NCI-H226 (cell line): Measurements from ENCODE around the gene ULK3.

ENCODE experiments used
- DNase-seq: peaks from one replicate; pipeline ENCODE4 v3.0.0-alpha.2; 2015

The ULK3 gene

GRCh38 chr15:74798388-74799254 lies 44.3 kb downstream of the ULK3 start:
- DNase-seq: no peak

DNA sequence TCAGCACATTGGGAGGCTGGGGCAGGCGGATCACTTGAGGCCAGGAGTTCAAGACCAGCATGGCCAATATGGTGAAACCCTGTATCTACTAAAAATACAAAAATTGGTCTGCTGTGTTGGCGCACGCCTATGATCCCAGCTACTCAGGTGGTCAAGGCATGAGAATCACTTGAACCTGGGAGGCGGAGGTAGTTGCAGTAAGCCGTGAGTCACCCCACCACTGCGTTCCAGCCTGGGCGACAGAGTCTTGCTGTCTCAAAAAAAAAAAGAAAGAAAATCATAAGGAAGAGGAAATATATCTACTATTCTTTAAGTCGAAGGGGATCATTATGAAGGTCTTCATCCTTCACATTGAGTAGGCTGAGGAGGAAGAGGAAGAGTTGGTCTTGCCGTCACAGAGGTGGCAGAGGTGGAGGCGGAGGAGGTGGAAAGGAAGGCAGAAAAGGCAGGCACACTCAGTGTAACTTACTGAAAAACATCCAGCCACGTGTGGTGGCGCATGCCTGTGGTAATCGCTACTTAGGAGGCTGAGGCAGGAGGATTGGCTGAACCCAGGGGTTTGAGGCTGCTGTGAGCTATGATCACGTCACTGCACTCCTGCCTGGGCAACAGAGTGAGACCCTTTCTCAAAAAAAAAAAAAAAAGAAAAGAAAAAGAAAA lies 46.9 kb downstream of the ULK3 start:
- no peak for DNase-seq

DNA sequence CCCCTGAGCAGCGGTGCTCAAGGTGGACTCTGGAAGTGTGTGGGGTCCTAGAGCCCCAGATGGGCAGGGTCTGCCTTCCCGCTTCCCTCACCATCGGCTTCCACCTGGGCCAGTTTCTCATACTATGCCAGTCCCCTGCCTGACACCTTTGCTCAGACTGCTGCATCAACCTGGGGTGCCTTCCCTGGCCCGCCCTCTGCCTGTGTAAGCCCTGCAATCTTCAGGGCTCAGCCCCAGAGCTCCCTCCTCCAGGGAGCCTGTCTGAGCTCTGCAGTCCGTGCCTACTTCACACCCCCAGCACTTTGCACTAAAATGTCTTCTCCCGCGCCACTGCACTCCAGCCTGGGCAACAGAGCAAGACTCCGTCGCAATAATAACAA lies 48.0 kb downstream of the ULK3 start:
- no peak for DNase-seq

- no peak for DNase-seq
Measured at GRCh38 chr15:74794248-74794969, 48.5 kb downstream of the ULK3 start.

- no peak for DNase-seq
Measured at GRCh38 chr15:74793135-74794028, 49.6 kb downstream of the ULK3 start.

DNA sequence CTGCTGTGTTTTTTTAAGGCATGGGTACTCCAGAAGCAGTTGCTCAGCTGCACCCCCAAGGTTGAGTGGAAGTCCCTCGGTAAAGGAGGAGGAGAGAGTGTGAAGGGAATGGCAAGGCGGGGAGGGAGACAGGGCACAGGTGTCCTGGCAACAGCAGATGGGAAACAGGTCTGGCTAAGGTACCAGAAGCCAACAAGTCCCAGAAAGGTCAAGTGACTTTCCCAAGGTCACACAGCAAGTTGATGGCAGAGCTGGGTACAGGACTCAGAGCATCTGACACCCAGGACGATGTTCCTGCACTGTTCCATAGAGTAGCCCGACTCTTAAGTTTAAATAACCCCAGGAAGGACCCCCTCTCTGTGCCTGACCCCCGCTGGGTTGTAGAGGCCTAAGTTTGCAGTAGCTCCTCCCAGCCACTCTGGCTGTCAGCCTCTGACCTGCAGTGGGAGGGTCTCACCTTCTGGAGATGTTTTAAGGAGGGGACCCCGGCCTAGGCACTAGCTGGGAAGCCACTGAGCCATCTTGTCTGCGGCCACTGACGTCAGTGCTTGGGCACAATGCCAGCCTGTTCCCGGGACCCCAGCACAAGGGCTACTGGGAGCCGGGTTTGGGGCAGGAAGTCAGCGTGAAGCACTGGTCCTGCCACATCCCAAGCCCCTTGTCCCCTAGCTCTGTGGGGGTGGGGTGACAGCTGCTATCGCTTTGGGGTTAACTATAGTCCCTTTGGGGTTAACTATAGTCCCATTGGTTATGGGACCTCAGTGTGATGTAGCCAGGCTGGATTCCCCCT lies 50.5 kb downstream of the ULK3 start:
- no peak for DNase-seq

DNA sequence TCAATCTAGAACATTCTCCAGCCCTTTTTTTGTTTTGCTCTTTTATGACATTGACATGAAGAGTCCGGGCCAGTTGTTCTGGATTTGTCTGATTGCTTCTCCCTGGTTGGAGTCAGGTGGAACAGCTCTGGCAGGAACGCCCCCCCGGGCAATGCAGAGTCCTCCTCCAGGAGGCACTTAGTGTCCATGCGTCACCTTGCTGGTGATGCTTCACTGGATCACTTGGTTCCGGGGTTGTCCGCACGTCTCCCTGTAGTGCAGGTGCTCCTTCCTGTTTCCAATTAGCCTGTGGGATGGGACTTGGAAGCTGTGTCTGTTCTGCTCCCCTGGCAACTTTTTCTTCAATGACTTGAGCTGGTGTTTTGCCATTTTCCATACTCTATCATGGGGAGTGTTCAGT lies 51.3 kb downstream of the ULK3 start:
- DNase-seq: no peak

DNA sequence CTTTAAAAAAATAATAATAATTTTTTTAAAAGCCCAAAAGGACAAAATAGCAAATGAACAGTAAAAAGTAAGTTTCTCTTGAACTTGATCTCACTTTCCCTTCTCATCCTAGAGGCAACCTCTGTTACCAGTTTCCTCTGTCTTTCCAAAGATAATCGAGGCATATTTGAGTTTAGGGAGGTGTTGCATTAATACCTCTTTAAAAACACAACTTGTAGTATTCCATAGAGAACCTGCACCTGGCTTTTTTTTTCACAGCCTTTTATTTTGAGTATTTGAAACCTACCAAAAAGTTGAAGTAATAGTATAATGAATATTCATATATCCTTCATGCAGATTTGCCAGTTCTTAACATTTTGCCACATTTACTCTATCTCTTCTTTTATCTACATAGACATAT lies 51.9 kb downstream of the ULK3 start:
- DNase-seq: no peak

- DNase-seq: peak; percentile 76
Measured at GRCh38 chr15:74790080-74790916, 52.7 kb downstream of the ULK3 start.

GRCh38 chr15:74789741-74790079 lies 53.2 kb downstream of the ULK3 start:
- no peak for DNase-seq

DNA sequence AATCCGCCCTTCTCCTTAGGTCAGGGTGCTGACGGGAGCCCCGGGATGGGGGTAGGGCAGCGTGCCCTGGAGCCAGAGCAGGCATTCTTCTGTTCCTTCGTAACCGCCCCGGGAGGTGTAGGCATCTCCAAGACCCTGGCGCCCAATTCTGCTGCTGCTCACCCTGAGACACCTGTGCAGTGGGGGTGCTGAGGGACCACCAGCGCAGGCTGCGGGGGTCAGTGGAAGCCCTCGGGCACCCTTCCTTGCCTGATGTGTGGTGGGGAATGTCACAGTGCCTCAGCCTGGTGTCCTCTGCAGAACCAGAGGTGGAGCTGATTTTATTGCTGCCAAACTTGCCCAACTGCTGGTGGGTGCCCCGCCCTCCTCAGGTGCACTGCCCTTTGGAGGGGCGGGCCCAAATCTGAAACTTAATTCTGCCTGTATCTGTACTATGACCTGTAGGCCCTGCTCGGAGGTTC lies 53.8 kb downstream of the ULK3 start:
- DNase-seq: no peak

DNA sequence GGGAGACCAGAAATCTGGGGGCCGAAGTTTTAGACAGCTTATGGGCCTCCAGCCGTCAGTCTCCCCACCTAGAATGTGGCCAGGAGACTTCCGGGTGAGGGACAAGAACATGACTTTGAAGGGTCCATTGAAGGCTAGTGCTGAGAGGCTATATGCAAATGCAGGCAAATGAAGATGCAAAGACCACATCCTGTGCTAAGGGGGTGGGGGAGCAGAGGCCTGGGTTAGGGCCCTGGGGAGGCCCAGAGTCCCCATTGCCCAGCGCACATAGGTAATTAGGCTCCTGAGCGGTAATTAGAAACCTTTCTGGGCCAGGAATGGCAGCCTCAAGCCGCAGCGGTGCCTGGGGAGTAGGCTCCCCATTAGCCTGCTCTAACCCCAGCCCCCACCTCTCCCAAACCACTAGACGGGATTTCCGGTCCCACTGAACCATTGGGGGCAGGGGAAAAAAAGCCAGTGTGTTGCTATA lies 54.2 kb downstream of the ULK3 start:
- no peak for DNase-seq

GRCh38 chr15:74788042-74788682 lies 54.8 kb downstream of the ULK3 start:
- DNase-seq: no peak

GRCh38 chr15:74787251-74788041 lies 55.5 kb downstream of the ULK3 start:
- peak; percentile 43 for DNase-seq

DNA sequence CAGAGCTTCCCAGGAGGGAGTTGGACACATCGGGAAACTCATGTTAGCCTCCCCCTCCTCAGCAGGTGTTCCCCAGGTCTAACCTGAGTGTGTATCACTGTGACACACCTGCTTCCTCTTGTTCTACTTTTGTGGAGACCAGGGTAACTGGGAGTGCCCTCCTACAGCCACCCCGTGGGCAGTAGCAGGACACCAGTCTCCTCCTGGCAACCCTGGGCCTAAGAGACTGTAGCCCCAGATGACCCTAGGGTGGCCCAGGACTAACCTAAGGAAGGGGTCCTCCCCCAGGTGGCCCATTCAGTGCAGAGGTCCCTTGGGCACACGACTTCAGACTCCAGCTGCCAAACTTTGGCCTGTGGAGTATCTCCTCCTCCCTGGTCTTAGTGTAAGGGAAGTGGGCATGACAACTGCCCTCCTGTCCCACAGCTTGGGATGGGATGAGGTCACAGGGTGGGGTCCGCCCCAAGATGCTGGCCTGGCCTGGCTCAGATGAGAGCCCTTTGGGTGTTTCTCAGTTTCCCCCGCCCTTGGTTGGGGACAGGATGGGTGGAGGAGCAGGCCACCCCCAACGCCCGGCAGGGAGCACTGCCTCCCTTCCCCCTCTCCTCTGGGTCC lies 56.3 kb downstream of the ULK3 start:
- no peak for DNase-seq
